ENCODE measurements around the gene TRIM28. TPM values are rescaled to one million over a fixed set of nuclear protein-coding genes. Genes with fewer than 3 reads are reported as not detected.
A peak's percentile ranks its signal among the peaks of the same experiment; 100 is the strongest.

The TRIM28 gene
- polyA plus RNA-seq, 3 donors: 16.2 to 234 (median 35.0) TPM

GRCh38 chr19:58586133-58586765, 42.4 kb downstream of the TRIM28 start:
- no peak overlapping the region for H3K27ac ChIP-seq (ENCODE audit: low read depth in 1 of 2, low read length in 2 of 2)
- H3K9ac ChIP-seq (ENCODE audit: insufficient read depth, low read length, poor library complexity, severe bottlenecking): no peak overlapping the region
- DNase-seq: peak in 1 of 3 donors; percentile 2

More at GRCh38 chr19:58586133-58586765, 42.4 kb downstream of the TRIM28 start:
- Histone ChIP-seq H3K4me3 (replicated peaks in 1 of 3; ENCODE audit: low read depth in 2 of 3, low read length in 3 of 3) (no peak overlapping the region), H3K36me3 (replicated peaks in 1 of 2; ENCODE audit: control insufficient read depth in 1 of 2, insufficient read depth in 2 of 2, low read length in 2 of 2) (peaks cover 12 to 27% of the 10 kb centered on the region in 2 donors), H3K9me3 (replicated peaks in 1 of 2; ENCODE audit: control insufficient read depth in 1 of 2, insufficient read depth in 1 of 2, low read length in 2 of 2) (no peaks in the 10 kb centered on the region), H3K4me1 (ENCODE audit: control insufficient read depth in 1 of 2, insufficient read depth in 2 of 2, low read length in 2 of 2) (no peaks in the 10 kb centered on the region), H4K20me1 (ENCODE audit: insufficient read depth, low read length) (peaks cover 5% of the 10 kb centered on the region), H3K4me2 (replicated peaks; ENCODE audit: extremely low read depth, low read length, poor library complexity, severe bottlenecking) (no peak overlapping the region), H3K27me3 (ENCODE audit: control insufficient read depth in 2 of 2, insufficient read depth in 2 of 2, low read length in 2 of 2) (no peaks in the 10 kb centered on the region), H3K79me2 (ENCODE audit: insufficient read depth, low read length) (no peaks in the 10 kb centered on the region), H2AFZ (ENCODE audit: insufficient read depth, low read depth, low read length, poor library complexity, severe bottlenecking) (no peak overlapping the region)
- H3K4me3 Mint-ChIP-seq: no peak overlapping the region
- peaks cover 0 to 4% (median 3%) of the 10 kb centered on the region in 3 donors for H3K27me3 Mint-ChIP-seq (ENCODE audit: low read depth in 3 of 3)
- intact Hi-C loops (cut with micrococcal nuclease): no loop called here
- 95% methylated on average over 4 of the region's 4 CpGs for WGBS (ENCODE audit: insufficient coverage)
- peaks cover 21 to 35% of the 10 kb centered on the region in 2 donors for H3K36me3 Mint-ChIP-seq
- TF ChIP-seq CTCF (IDR thresholded peaks at IDR 0.05): no peak
- no peak overlapping the region for H3K27ac Mint-ChIP-seq
- peaks cover 1% of the 10 kb centered on the region for H3K4me1 Mint-ChIP-seq
- H3K9me3 Mint-ChIP-seq: peaks cover 0 to 1% (median 0%) of the 10 kb centered on the region in 7 donors

Small RNA genes lying within 50 kb of the gene (small RNA-seq; reads per million reads assigned to genes)
- not detected for gene MIR6807 (ENCODE audit: insufficient read length, low read depth)
- not detected for gene RN7SL525P (ENCODE audit: insufficient read length, low read depth)

Other genes with a start within 250 kb of the TRIM28 start
- 10 to 100 TPM; 34.6 to 61.5 (median 38.8) TPM for gene ERVK3-1, start 238.7 kb upstream of the TRIM28 start, polyA plus RNA-seq
- 1 to 10 TPM in 1 of 3 donors, under 1 TPM in 2; 0.58 to 1.2 (median 0.99) TPM for gene ZSCAN22, start 217.1 kb upstream of the TRIM28 start, polyA plus RNA-seq
- gene A1BG, start 190.6 kb upstream of the TRIM28 start, polyA plus RNA-seq: 10 to 100 TPM; 30.2 to 54.5 (median 35.3) TPM
- under 1 TPM; 0.28 to 0.60 (median 0.41) TPM for gene ZNF497, start 181.3 kb upstream of the TRIM28 start, polyA plus RNA-seq
- under 1 TPM; 0.13 to 0.72 (median 0.33) TPM for gene ZNF837, start 163.0 kb upstream of the TRIM28 start, polyA plus RNA-seq
- 1,000 to 10,000 TPM in 1 of 3 donors, 100 to 1,000 TPM in 2; 485 to 1,381 (median 580) TPM for gene RPS5, start 156.8 kb upstream of the TRIM28 start, polyA plus RNA-seq
- gene RNF225, start 148.4 kb upstream of the TRIM28 start, polyA plus RNA-seq: not detected
- 1 to 10 TPM; 1.2 to 3.1 (median 1.7) TPM for gene ZNF584, start 135.4 kb upstream of the TRIM28 start, polyA plus RNA-seq
- under 1 TPM; 0.40 to 0.92 (median 0.75) TPM for gene ZNF132, start 103.9 kb upstream of the TRIM28 start, polyA plus RNA-seq
- 1 to 10 TPM in 1 of 3 donors, under 1 TPM in 2; 0.46 to 3.1 (median 0.82) TPM for gene ZNF324B, start 92.4 kb upstream of the TRIM28 start, polyA plus RNA-seq
- 1 to 10 TPM; 4.1 to 5.7 (median 5.3) TPM for gene ZNF324, start 77.0 kb upstream of the TRIM28 start, polyA plus RNA-seq
- 1 to 10 TPM; 2.0 to 6.2 (median 2.2) TPM for gene ZNF446, start 67.7 kb upstream of the TRIM28 start, polyA plus RNA-seq
- 1 to 10 TPM; 1.5 to 2.9 (median 2.8) TPM for gene SLC27A5, start 32.1 kb upstream of the TRIM28 start, polyA plus RNA-seq
- 1 to 10 TPM; 2.2 to 5.3 (median 2.6) TPM for gene ZBTB45, start 24.3 kb upstream of the TRIM28 start, polyA plus RNA-seq
- gene CHMP2A, start 11.0 kb downstream of the TRIM28 start, polyA plus RNA-seq: 100 to 1,000 TPM; 228 to 323 (median 290) TPM
- 10 to 100 TPM in 2 of 3 donors, 1 to 10 TPM in 1; 7.8 to 84.6 (median 14.3) TPM for gene UBE2M, start 14.5 kb downstream of the TRIM28 start, polyA plus RNA-seq
- gene MZF1, start 29.3 kb downstream of the TRIM28 start, polyA plus RNA-seq: 10 to 100 TPM in 1 of 3 donors, 1 to 10 TPM in 2; 1.6 to 55.6 (median 1.7) TPM